Mononuclear cell (primary cell): ENCODE measurements around the gene SCAF4. TPM values are rescaled to one million over a fixed set of nuclear protein-coding genes. Genes with fewer than 3 reads are reported as not detected.
A peak's percentile ranks its signal among the peaks of the same experiment; 100 is the strongest.
"Not testable (repeated sequence)": the region's sequence is repeated elsewhere in the genome, so short reads cannot be mapped to it uniquely, and the experiment has no call there.

ENCODE experiments used
- H3K27me3 ChIP-seq: 2 replicates; pipeline ENCODE4 v1.6.0; 2011; ENCODE audit warnings: low read length, control low read depth; ENCODE audit not compliant: insufficient read depth
- H3K4me1 ChIP-seq: 2 replicates; pipeline ENCODE4 v1.5.1; 2011; ENCODE audit warnings: mild to moderate bottlenecking, low read length, control low read depth; ENCODE audit not compliant: insufficient read depth
- H3K4me3 ChIP-seq: 2 replicates; pipeline ENCODE4 v1.5.1; 2011; ENCODE audit warnings: mild to moderate bottlenecking, low read length, moderate library complexity
- H3K9me3 ChIP-seq: 2 replicates; pipeline ENCODE4 v1.5.1; 2011; ENCODE audit warnings: low read depth, mild to moderate bottlenecking, control low read depth, low read length
- total RNA-seq: library from RNA; depleted of rRNA; stranded (reverse); fragments of >200 nt; gene quantifications from one replicate; pipeline ENCODE4 v1.2.3, GENCODE V29; 2012

SCAF4 gene
- total RNA-seq, 1 donor = 27.6 TPM

- no peak overlapping the region for H3K4me3 ChIP-seq
- H3K4me1 ChIP-seq = peaks cover 3% of the 10 kb centered on the region
- no peaks in the 10 kb centered on the region for H3K27me3 ChIP-seq
- no peaks in the 10 kb centered on the region for H3K9me3 ChIP-seq
These were observed 22.2 kb upstream of the SCAF4 start for GRCh38 chr21:31753949-31754707.

GRCh38 chr21:31752967-31753366, 21.0 kb upstream of the SCAF4 start:
- Histone ChIP-seq H3K9me3 (no peaks in the 10 kb centered on the region), H3K4me3 (no peak overlapping the region), H3K4me1 (peaks cover 3% of the 10 kb centered on the region), H3K27me3 (no peaks in the 10 kb centered on the region)

GRCh38 chr21:31752352-31752751, 20.4 kb upstream of the SCAF4 start:
- Histone ChIP-seq H3K27me3 (no peaks in the 10 kb centered on the region), H3K4me3 (no peak overlapping the region), H3K4me1 (peaks cover 3% of the 10 kb centered on the region), H3K9me3 (no peaks in the 10 kb centered on the region)

- Histone ChIP-seq H3K4me3 (no peak overlapping the region), H3K27me3 (no peaks in the 10 kb centered on the region), H3K9me3 (no peaks in the 10 kb centered on the region), H3K4me1 (peaks cover 3% of the 10 kb centered on the region)
These were observed 18.9 kb upstream of the SCAF4 start for GRCh38 chr21:31750843-31751242.

- no peaks in the 10 kb centered on the region for H3K27me3 ChIP-seq
- H3K4me3 ChIP-seq = no peak overlapping the region
- no peaks in the 10 kb centered on the region for H3K9me3 ChIP-seq
- H3K4me1 ChIP-seq = peaks cover 13% of the 10 kb centered on the region
These were observed 12.4 kb upstream of the SCAF4 start for GRCh38 chr21:31744182-31744800.

- Histone ChIP-seq H3K4me3 (no peak overlapping the region), H3K27me3 (no peaks in the 10 kb centered on the region), H3K9me3 (no peaks in the 10 kb centered on the region), H3K4me1 (peaks cover 13% of the 10 kb centered on the region)
These were observed 11.8 kb upstream of the SCAF4 start for GRCh38 chr21:31743712-31744111.

GRCh38 chr21:31741116-31741515, 9.2 kb upstream of the SCAF4 start:
- Histone ChIP-seq H3K4me3 (no peak overlapping the region), H3K4me1 (peaks cover 13% of the 10 kb centered on the region), H3K9me3 (no peaks in the 10 kb centered on the region), H3K27me3 (no peaks in the 10 kb centered on the region)

GRCh38 chr21:31737586-31738397, 5.9 kb upstream of the SCAF4 start:
- H3K4me3 ChIP-seq, H3K9me3 ChIP-seq, H3K27me3 ChIP-seq: not testable (repeated sequence)
- peaks cover 16% of the 10 kb centered on the region for H3K4me1 ChIP-seq

- Histone ChIP-seq H3K4me1 (peaks cover 19% of the 10 kb centered on the region), H3K9me3 (no peaks in the 10 kb centered on the region), H3K4me3 (no peak overlapping the region), H3K27me3 (no peaks in the 10 kb centered on the region)
These were observed 3.6 kb upstream of the SCAF4 start for GRCh38 chr21:31735511-31735992.

GRCh38 chr21:31733551-31734149, 1.7 kb upstream of the SCAF4 start:
- Histone ChIP-seq H3K4me1 (peaks cover 37% of the 10 kb centered on the region), H3K27me3 (no peaks in the 10 kb centered on the region), H3K4me3 (no peak overlapping the region), H3K9me3 (no peaks in the 10 kb centered on the region)

GRCh38 chr21:31732597-31733550, 956 bp upstream of the SCAF4 start:
- no peaks in the 10 kb centered on the region for H3K9me3 ChIP-seq
- no peaks in the 10 kb centered on the region for H3K27me3 ChIP-seq
- H3K4me1 ChIP-seq = peaks cover 43% of the 10 kb centered on the region
- peak overlapping the region; percentile 86 for H3K4me3 ChIP-seq

- Histone ChIP-seq H3K9me3 (no peaks in the 10 kb centered on the region), H3K4me3 (peak overlapping the region; percentile 86), H3K27me3 (no peaks in the 10 kb centered on the region), H3K4me1 (peaks cover 50% of the 10 kb centered on the region)
These were observed 662 bp downstream of the SCAF4 start for GRCh38 chr21:31731056-31731856.

- Histone ChIP-seq H3K4me3 (peak overlapping the region; percentile 86), H3K4me1 (peaks cover 50% of the 10 kb centered on the region), H3K9me3 (no peaks in the 10 kb centered on the region), H3K27me3 (no peaks in the 10 kb centered on the region)
These were observed 1.2 kb downstream of the SCAF4 start for GRCh38 chr21:31730712-31731055.
